HG03066 (cell line): ENCODE data around the gene CDRT15.
"Not testable (repeated sequence)": the region's sequence is repeated elsewhere in the genome, so short reads cannot be mapped to it uniquely, and the experiment has no call there.

ENCODE experiments used
- ATAC-seq: cut with Tn5 transposase; IDR thresholded peaks from one replicate; pipeline ENCODE4 v1.9.1; 2021; ENCODE audit warnings: low read depth; ENCODE audit not compliant: unreplicated experiment

CDRT15 gene

GRCh38 chr17:14190774-14191173 is 45.9 kb downstream of the CDRT15 start:
- ATAC-seq = not testable (repeated sequence)

GRCh38 chr17:14186443-14186842 is 50.2 kb downstream of the CDRT15 start:
- ATAC-seq = not testable (repeated sequence)
